Ovary (tissue), 3 donors: ENCODE data around the gene GALK2.

Source experiments
- EP300 ChIP-seq: sonication (generic); formaldehyde crosslinking; IDR thresholded peaks from one replicate; pipeline ENCODE4 v1.6.1; 2017; ENCODE audit warnings: antibody characterized with exemption
- POLR2A ChIP-seq: fragments of 450-650 bp; IDR thresholded peaks from one replicate; pipeline ENCODE4 v1.6.1; 2017; ENCODE audit warnings: antibody characterized with exemption, mild to moderate bottlenecking, moderate library complexity
- TF ChIP-seq, protein P1 (sequence below), 3 donors: fragments of 450-650 bp in 2 of 3; fragments of 200-600 bp in 1 of 3; IDR thresholded peaks; one replicate each; pipeline versions ENCODE4 v1.5.1 to v1.8.0; 2016 to 2022; ENCODE audit warnings: antibody characterized with exemption in 3 of 3, mild to moderate bottlenecking in 1 of 3
- donor health status: DM: no; HTN: no; CAD: no.

DNA sequence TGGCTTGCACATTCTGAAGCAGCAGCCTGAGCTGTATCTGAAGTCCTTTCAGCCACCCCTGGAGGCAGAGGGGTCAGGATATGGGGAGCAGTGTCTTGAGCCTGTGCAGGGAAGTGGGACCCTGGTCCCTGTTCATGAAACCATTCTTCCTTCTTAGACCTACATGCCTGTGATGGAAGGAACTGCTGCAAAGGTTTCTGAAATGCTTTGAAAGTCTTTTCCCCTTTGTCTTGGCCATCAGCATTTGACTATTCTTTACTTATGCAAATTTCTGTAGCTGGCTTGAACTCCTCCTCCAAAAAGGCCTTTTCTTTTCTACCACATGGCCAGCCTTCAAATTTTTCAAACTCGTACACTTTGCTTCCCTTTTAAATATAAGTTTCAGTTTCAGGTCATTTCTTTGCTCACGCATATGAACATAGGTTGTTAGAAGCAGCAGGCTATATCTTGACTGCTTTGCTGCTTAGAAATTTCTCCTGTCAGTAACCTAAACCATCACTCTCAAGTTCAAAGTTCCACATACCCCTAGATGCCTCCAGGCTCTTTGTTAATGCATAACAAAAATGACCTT lies 62.3 kb downstream of the GALK2 start:
- TF ChIP-seq, protein P1, sequence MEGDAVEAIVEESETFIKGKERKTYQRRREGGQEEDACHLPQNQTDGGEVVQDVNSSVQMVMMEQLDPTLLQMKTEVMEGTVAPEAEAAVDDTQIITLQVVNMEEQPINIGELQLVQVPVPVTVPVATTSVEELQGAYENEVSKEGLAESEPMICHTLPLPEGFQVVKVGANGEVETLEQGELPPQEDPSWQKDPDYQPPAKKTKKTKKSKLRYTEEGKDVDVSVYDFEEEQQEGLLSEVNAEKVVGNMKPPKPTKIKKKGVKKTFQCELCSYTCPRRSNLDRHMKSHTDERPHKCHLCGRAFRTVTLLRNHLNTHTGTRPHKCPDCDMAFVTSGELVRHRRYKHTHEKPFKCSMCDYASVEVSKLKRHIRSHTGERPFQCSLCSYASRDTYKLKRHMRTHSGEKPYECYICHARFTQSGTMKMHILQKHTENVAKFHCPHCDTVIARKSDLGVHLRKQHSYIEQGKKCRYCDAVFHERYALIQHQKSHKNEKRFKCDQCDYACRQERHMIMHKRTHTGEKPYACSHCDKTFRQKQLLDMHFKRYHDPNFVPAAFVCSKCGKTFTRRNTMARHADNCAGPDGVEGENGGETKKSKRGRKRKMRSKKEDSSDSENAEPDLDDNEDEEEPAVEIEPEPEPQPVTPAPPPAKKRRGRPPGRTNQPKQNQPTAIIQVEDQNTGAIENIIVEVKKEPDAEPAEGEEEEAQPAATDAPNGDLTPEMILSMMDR (IDR thresholded peaks at IDR 0.05) = no peak
- TF ChIP-seq POLR2A (no peak), EP300 (no peak)
